Measurements from ENCODE around the gene CCT8.

Gene CCT8

GRCh38 chr21:29029524-29029923 lies 43.9 kb downstream of the CCT8 start:
- no peaks in the 10 kb centered on the region for H3K9me2 ChIP-seq (replicated peaks; ENCODE audit: insufficient read depth, low read length)
- H4K20me1 ChIP-seq (ENCODE audit: low read depth, low read length): peaks cover 7% of the 10 kb centered on the region; the same call in 1 of the 2 replicates
- no peak overlapping the region for H3K27ac ChIP-seq (ENCODE audit: low read depth, low read length)
- no peaks in the 10 kb centered on the region for H3K27me3 ChIP-seq (ENCODE audit: low read length)
- no peak overlapping the region for H3K4me2 ChIP-seq (ENCODE audit: low read depth, low read length, poor library complexity, severe bottlenecking)
- no peak overlapping the region for H2AFZ ChIP-seq (ENCODE audit: low read depth, low read length, severe bottlenecking)
- H3K9ac ChIP-seq (ENCODE audit: low read length): no peak overlapping the region
- H3K79me2 ChIP-seq (ENCODE audit: insufficient read depth, low read length): peaks cover 54% of the 10 kb centered on the region
- 0 out of 2 replicates have a peak, but pooled peaks cover 4% of the 10 kb centered on the region for H3F3A ChIP-seq (ENCODE audit: insufficient read depth)
- H3K36me3 ChIP-seq (ENCODE audit: low read length): peaks cover 26% of the 10 kb centered on the region
- H3K9me3 ChIP-seq (ENCODE audit: insufficient read depth, low read length): no peaks in the 10 kb centered on the region
- H3K4me3 ChIP-seq (ENCODE audit: insufficient read depth, low read length, poor library complexity, severe bottlenecking): no peak overlapping the region
- TF ChIP-seq EZH2phosphoT487 (conservative IDR thresholded peaks at IDR 0.05; ENCODE audit: low read length) (no peak), CTCF (IDR thresholded peaks at IDR 0.05; ENCODE audit: insufficient read depth, low read length, poor library complexity, severe bottlenecking) (no peak)

- TF ChIP-seq CTCF (IDR thresholded peaks at IDR 0.05; ENCODE audit: insufficient read depth, low read length, poor library complexity, severe bottlenecking) (no peak), EZH2phosphoT487 (conservative IDR thresholded peaks at IDR 0.05; ENCODE audit: low read length) (no peak)
- Histone ChIP-seq H2AFZ (ENCODE audit: low read depth, low read length, severe bottlenecking) (peak overlapping the region; percentile 3), H3K9me2 (replicated peaks; ENCODE audit: insufficient read depth, low read length) (no peaks in the 10 kb centered on the region), H3K9me3 (ENCODE audit: insufficient read depth, low read length) (no peaks in the 10 kb centered on the region), H3K9ac (ENCODE audit: low read length) (peak overlapping the region; percentile 71), H3K27me3 (ENCODE audit: low read length) (no peaks in the 10 kb centered on the region), H4K20me1 (ENCODE audit: low read depth, low read length) (peaks cover 7% of the 10 kb centered on the region; the same call in 1 of the 2 replicates), H3K79me2 (ENCODE audit: insufficient read depth, low read length) (peaks cover 42% of the 10 kb centered on the region), H3K4me3 (ENCODE audit: insufficient read depth, low read length, poor library complexity, severe bottlenecking) (peak overlapping the region; percentile 81), H3F3A (ENCODE audit: insufficient read depth) (peaks cover 18% of the 10 kb centered on the region), H3K36me3 (ENCODE audit: low read length) (peaks cover 9% of the 10 kb centered on the region), H3K27ac (ENCODE audit: low read depth, low read length) (peak overlapping the region; percentile 78; the same call in 1 of the 2 replicates), H3K4me2 (ENCODE audit: low read depth, low read length, poor library complexity, severe bottlenecking) (peak overlapping the region; percentile 87)
Observed at GRCh38 chr21:29025328-29025713, 48.1 kb downstream of the CCT8 start.

GRCh38 chr21:29024474-29025327 lies 48.7 kb downstream of the CCT8 start, which contains the start of gene USP16:
TSS of gene USP16 (plus strand) at chr21:29024668. CDS start at chr21:29027914, 3,246 bp downstream.
- Histone ChIP-seq H4K20me1 (ENCODE audit: low read depth, low read length) (peaks cover 7% of the 10 kb centered on the region; the same call in 1 of the 2 replicates), H3K4me3 (ENCODE audit: insufficient read depth, low read length, poor library complexity, severe bottlenecking) (peak within 1 kb of the TSS; percentile 81), H3K36me3 (ENCODE audit: low read length) (peaks cover 7% of the 10 kb centered on the region; the same call in 1 of the 2 replicates), H2AFZ (ENCODE audit: low read depth, low read length, severe bottlenecking) (peak within 1 kb of the TSS; percentile 68), H3F3A (ENCODE audit: insufficient read depth) (peaks cover 24% of the 10 kb centered on the region), H3K27me3 (ENCODE audit: low read length) (no peaks in the 10 kb centered on the region), H3K4me2 (ENCODE audit: low read depth, low read length, poor library complexity, severe bottlenecking) (peak within 1 kb of the TSS; percentile 87), H3K9ac (ENCODE audit: low read length) (peak within 1 kb of the TSS; percentile 71), H3K79me2 (ENCODE audit: insufficient read depth, low read length) (peaks cover 45% of the 10 kb centered on the region), H3K27ac (ENCODE audit: low read depth, low read length) (peak within 1 kb of the TSS; percentile 78), H3K9me3 (ENCODE audit: insufficient read depth, low read length) (no peaks in the 10 kb centered on the region), H3K9me2 (replicated peaks; ENCODE audit: insufficient read depth, low read length) (no peaks in the 10 kb centered on the region)
- no peak for TF ChIP-seq EZH2phosphoT487 (conservative IDR thresholded peaks at IDR 0.05; ENCODE audit: low read length)

- Histone ChIP-seq H4K20me1 (ENCODE audit: low read depth, low read length) (0 out of 2 replicates have a peak, but pooled peaks cover 6% of the 10 kb centered on the region), H3K9me3 (ENCODE audit: insufficient read depth, low read length) (no peaks in the 10 kb centered on the region), H3K9ac (ENCODE audit: low read length) (no peak overlapping the region), H2AFZ (ENCODE audit: low read depth, low read length, severe bottlenecking) (no peak overlapping the region), H3K36me3 (ENCODE audit: low read length) (peaks cover 3% of the 10 kb centered on the region; the same call in 1 of the 2 replicates), H3K9me2 (replicated peaks; ENCODE audit: insufficient read depth, low read length) (no peaks in the 10 kb centered on the region), H3K79me2 (ENCODE audit: insufficient read depth, low read length) (peaks cover 52% of the 10 kb centered on the region), H3F3A (ENCODE audit: insufficient read depth) (peaks cover 25% of the 10 kb centered on the region), H3K4me3 (ENCODE audit: insufficient read depth, low read length, poor library complexity, severe bottlenecking) (no peak overlapping the region), H3K4me2 (ENCODE audit: low read depth, low read length, poor library complexity, severe bottlenecking) (no peak overlapping the region), H3K27ac (ENCODE audit: low read depth, low read length) (no peak overlapping the region), H3K27me3 (ENCODE audit: low read length) (no peaks in the 10 kb centered on the region)
- no peak for TF ChIP-seq CTCF (IDR thresholded peaks at IDR 0.05; ENCODE audit: insufficient read depth, low read length, poor library complexity, severe bottlenecking)
- no peak for TF ChIP-seq EZH2phosphoT487 (conservative IDR thresholded peaks at IDR 0.05; ENCODE audit: low read length)
Observed at GRCh38 chr21:29022166-29022565, 51.3 kb downstream of the CCT8 start.
